NCI-H1417 (cell line): ENCODE data around the gene GPBAR1.

ENCODE experiments used
- DNase-seq, 3 experiments: peaks; one replicate each; lab custom pipeline; 2025; lab: John Stamatoyannopoulos, UW

The GPBAR1 gene, protein sequence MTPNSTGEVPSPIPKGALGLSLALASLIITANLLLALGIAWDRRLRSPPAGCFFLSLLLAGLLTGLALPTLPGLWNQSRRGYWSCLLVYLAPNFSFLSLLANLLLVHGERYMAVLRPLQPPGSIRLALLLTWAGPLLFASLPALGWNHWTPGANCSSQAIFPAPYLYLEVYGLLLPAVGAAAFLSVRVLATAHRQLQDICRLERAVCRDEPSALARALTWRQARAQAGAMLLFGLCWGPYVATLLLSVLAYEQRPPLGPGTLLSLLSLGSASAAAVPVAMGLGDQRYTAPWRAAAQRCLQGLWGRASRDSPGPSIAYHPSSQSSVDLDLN

DNA sequence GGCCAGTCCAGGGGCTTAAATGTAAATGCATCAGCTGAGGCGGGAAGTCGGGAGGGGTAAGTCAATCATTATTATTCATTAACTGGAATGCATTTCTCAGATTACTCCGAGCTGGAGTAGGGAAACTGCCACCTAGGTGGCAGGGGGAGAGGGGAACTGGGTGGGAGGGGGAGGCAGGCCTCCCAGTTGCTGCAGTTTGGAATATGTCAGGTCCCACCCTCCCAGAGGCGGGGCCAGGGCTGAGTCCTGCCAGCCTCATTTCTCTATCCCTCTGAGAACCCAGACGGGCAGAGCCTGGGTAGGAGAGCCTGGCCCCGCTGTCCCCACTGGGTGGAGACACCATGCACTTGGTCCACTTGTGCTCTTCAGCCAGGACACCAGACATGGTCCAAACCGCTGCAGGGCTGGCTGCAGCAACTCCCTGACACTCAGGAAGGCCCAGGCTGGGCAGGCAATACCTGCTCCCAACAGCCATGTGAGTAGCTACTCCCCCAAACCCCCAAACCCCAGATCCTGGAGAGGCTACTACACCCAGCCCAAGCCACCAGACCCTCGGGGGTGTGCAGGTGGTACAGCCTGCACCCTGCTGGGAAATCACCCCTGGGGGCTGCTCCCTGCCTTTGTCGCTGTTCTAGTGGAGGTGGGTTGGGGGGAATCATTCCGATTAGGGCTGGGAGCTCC is at the start of gene GPBAR1:
Gene GPBAR1 (plus strand): TSS at position 274 of the 681 bp plus-strand sequence. CDS start 1,710 bp downstream, outside the sequence.
- no peak for DNase-seq

DNA sequence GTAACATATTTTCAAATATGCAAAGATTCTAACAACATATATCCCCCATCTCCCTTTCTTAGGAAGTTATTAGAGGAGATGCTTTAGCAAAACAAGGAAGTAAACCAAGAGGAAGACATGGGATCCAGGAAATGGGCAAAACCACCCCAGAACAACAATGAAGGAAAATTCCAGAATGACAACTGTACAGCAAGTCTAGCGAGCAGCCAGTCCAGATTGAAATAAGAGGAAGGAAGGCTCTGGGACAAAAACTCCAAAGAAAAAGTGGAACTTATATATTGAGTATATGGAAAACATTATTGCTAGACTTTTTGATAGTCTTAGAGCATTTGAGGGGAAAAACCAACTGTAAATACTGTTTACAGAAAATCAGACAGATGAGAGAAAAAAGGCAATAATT is 46.7 kb upstream of the GPBAR1 start:
- DNase-seq, result no peak

DNA sequence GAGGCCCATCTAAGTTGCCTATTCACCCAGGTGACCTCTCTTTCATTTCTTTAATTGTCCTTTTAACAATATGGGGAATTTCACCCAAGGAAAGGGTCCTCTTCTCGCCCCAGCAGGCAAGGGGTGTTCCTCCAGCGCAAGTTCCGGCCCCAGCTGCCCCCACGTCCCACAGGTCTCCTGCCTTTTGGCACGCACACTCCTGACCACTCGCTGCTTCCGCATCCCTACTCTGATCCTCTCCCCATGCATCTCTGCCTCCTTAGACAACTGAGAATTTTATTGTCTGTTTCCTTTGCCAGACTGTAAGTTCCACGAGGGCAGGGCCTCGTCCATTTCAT is 44.5 kb upstream of the GPBAR1 start:
- no peak for DNase-seq

DNA sequence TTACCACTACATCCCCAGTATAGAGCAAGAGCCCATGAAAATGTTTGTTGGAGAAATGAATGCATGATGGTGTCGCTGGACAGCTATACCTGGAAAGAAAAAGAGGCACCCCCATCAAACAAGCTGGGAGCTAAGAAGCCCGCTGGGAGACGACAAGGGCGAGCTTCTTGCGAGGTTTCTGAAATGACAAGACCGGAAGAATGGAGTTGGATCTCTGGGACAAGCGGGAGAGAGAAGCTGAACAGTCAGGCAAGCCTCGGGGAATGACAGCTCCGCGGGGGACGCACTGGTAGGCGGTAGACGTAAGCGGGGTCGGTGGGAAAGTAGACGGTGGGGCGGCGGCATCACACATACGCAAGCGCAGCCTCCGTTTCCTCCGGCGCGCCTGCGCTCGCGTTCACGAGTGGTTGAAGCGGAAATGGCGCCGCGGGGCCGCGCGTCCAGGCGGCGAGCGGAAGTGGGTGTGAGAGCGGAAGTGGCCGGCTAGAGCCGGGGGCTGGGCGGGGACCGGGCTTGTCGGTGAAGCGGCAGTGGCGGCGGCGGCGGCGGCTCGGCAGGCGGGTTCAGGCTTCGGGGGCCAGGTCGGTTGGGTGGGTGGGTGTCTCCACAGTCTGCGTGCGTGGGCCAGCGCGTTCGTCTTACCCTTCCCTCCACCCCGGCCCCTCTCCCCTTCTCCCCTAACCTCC is 44.0 kb upstream of the GPBAR1 start, which contains the start of gene ARPC2:
Gene ARPC2 (plus strand): TSS at position 516 of the 686 bp plus-strand sequence. CDS start 282 bp downstream, outside the sequence.
- DNase-seq, result peak; percentile 87 to 95 (median 94)

DNA sequence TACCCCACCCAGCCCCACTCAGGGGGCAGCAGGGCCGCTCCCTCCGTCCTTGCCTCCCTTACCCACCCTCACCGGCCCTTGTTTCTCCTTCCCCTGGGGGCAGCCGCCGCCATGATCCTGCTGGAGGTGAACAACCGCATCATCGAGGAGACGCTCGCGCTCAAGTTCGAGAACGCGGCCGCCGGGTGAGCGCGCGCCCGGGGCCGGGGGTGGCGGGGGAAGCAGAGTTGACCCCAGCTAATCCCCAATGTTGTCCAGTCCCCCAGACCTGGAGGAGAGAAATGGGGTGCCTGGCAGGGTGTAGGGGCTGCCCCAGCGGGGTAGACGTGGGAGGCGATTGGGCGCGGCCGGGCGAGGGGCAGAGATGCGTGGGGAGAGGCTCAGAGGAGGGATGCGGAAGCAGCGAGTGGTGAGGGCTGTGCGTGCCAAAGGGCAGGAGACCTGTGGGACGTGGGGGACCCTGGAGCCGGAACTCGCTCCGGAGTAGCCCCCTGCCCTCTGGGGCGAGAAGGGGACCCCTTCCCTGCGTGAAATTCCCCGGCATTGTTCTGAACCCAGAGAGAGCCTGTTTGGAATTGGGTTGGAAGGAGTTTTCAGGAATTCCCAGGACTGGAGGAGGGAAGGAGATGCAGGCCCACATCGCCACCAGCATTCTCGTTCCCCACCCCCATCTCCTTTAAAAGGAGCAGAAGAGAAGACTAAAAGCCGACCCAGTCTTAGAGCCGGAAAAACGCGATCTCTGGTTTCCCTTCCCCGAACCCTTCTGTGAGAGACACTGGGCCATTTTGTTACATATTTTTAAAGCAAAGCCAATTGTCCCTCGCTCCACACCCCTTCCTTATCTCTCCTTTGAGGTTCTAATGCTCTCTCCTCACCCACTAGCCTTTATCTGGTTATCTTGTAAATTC is 43.2 kb upstream of the GPBAR1 start:
- DNase-seq, result peak; percentile 7 to 67 (median 66)

DNA sequence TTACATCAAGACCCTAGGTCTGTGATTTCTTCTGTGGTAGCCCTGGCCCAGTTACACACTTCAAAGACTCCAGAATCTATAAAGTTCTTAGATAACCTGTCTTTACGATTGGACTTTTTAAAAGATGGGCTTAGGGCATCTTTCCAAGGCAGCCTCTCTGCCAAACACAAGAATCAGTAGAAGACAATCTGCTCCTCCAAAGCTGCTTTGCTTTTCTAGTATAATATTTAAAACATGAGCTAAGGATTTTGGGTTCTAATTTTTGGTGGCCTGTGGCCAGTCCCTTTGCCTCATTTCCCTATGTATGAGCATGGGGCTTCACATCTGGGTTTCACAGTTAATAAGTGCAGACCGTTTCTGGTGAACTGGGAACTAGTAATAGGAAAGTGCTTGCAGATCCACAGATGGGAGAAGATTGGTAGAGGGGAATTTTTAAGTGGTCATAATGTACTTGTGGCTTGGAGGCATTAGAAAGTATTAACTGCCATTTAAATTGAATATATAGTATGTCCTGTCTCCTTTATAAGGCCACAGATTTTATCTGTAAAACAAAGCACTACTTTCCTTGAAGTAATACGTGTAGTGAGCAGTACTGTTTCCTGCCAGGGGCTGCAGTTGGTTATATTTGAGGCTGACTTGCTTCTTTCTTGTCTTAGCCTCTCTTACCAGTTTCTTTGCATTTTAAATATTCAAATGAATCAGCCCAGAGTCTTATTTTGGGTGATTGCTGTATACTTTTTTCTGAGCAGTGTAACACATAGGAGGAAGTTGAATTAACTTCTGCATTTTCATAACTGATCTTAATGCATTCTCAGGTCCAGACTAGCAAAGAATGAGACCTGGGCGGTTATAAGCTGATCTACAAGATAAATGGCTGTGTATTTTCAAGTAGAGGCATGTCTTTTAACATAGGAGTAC is 42.3 kb upstream of the GPBAR1 start:
- DNase-seq, result no peak

DNA sequence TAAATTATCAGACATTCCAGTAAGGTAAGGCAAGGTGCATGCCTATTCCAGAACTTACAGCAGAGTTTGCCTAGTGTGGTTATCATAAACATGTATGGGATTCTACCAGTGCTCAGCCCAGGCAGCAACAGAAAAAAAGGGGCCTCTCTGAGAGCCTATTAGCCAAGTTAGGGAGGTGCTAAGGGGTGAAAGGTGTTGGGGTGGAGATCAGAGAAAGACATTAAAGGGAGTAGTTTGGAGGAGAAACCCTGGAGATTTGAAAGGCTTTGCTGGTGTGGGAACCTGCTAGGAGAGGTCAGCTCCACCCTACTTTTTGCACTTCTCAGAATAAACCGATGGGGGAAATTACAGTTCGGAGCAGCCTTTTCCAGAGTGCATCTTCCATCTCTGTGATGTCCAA is 40.9 kb upstream of the GPBAR1 start:
- DNase-seq, result no peak

DNA sequence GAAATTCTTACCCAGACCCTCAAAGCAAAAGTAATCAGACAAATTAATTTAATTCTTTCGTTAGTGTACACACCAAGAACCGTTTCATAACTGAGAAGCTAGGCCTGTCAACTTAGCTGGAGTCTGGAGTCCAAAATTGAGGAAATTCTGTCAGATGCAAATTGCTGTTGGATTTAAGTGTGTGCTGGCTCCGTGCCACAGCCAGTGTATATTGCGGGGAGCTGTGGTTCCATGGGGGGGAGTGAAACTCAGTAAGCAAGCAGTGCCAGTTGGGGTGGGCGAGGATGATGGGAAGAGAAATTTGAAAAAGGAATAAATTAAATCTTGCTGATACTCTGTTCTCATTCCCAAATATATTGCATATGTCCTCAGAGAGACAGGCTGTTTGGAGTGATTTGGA is 39.8 kb upstream of the GPBAR1 start:
- DNase-seq, result no peak

DNA sequence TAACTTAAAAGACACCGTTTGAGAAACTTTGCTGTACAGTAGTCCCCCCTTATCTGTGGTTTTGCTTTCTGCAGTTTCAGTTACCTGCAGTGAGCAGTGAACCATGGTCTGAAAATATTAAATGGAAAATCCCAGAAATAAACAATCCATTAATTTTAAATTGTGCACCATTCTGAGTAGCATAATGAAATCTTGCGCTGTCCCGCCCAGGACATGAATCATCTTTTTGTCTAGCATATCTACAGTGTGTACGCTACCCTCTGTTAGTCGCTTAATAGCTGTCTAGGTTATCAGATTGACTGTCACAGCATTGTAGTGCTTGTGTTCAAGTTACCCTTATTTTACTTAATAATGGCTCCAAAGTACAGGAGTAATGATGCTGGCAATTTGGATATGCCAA is 37.8 kb upstream of the GPBAR1 start:
- DNase-seq, result no peak

DNA sequence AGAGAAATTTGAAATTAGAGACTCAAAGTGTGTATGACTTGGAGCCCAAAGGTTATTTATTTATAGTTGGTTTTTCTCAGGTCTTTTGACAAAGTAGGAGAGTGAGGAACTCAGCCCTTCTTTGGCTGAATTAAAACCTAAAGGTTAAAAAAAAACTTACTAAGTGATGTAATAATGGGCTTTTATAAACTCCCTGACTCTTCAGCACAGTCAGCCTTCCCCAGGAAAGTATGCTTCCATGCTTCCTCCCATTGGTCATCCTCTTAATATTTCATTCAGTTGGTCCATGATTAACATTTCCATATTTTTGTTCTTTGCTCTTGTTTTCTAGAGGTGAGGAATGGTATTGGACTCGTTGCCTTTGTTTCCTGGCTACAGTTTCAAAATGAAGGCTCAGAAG is 36.6 kb upstream of the GPBAR1 start:
- DNase-seq, result no peak

DNA sequence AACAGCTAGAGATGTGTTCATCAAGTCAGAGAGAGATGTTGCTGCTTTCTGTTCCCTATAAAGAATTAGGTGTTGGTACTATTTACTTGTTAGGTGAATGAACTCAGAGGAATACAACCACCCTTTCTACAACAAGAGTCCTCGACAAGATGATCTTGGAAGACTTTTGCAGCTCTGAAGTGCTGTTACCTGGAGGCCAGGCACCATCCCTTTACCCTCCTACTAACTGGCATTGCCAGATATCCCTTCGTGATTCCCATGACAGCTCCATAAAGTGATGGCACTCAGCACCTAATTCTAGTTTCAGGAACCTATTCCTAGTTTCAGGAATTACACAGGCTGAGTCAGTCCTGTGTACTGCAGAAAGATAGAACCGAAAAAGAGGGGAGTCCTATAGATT is 33.9 kb upstream of the GPBAR1 start:
- no peak for DNase-seq

DNA sequence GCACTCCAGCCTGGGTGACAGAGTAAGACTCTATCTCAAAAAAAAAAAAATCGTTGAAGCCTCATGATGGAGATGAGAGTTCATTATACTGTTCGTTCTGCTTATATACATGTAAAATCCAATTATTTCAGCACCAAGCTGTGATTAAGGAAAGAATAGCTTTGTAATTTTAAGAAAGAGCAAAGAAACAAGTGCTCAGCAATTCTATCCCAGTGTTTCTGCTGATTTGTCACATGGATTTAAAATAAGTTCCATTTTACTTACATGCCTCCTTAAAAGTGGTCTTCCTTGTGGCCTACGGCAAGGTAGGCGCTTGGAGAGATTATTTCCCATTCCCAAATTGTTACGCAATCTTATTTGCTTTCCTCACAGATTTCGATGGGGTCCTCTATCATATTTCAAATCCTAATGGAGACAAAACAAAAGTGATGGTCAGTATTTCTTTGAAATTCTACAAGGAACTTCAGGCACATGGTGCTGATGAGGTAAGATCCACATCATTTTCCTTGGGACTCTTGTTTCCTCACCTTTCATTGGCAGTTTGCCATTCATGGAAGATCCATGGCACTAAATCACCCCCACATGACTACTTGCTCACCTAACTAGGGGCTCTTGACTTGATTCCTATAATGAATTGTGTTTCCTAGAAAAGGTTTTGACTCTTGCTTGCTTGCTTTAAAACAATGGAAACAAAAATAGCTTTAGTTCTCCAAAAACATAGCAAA is 32.3 kb upstream of the GPBAR1 start:
- DNase-seq, result no peak

DNA sequence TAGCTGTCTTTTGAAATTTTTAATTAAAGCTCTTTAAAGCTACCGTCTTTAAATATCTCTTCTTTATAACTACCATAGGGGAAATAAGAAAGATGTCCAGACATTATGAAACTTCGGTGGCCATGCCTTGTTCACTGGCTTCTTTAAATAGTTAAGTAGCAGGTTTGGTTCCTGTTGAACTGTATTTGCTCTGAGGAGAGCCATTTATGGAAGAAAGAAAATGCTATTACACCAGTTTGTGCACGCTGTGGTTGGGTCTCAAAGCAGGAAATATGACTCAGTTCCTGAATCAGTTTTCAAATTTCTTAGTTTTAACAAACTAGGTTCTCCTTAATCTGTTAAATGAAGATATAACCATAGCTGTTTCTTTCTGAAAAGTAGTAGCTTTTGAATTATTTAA is 31.6 kb upstream of the GPBAR1 start:
- DNase-seq, result no peak

DNA sequence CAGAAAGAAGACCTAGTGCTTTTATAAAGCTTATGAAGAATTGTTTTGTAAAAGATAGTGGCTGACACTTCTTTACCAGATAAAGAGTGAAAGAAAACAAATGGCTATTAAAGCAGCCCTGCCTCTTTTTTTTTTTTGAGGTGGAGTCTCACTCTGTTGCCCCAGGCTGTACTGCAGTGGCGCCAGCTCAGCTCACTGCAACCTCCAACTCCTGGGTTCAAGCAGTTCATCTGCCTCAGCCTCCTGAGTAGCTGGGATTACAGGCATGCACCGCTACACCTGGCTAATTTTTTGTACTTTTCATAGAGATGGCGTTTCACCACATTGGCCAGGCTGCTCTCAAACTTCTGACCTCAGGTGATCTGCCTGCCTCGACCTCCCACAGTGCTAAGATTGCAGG is 31.0 kb upstream of the GPBAR1 start:
- DNase-seq, result no peak

DNA sequence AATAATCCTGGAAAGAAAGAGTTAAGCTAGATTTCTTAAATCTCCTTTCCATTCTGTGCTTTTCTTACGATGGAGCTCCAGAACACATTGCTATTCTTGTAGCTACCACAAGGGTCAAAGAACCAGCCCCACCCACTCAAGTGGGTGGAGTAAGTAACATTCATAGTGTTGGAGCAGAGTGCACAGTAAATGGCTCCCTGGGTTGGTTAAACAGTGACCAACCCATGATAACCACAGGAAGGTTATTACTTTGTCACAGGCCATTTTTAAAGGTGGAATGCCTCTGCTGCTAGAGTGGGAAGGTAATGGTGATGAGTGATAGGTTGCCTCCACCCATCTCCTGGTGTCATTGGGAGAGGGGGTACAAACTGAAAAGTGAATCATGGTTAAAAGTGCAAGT is 29.9 kb upstream of the GPBAR1 start:
- no peak for DNase-seq

DNA sequence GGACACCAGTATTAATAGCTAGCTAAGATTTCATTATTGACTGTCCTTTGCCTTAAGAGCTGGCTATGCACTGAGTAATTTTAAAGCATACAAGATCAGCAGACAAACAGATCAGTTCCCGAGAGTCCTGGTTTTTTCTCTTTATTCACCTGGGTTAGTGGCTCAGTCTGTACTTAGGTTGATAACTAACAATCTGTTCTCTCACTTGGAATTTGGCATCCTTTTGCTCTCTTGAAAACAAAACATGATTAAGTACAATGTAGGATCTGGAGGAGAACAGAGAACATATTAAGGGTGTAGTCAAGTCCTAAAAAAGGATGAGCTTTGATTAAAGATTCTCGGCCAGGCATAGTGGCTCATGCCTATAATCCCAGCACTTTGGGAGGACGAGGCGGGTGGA is 27.3 kb upstream of the GPBAR1 start:
- no peak for DNase-seq

DNA sequence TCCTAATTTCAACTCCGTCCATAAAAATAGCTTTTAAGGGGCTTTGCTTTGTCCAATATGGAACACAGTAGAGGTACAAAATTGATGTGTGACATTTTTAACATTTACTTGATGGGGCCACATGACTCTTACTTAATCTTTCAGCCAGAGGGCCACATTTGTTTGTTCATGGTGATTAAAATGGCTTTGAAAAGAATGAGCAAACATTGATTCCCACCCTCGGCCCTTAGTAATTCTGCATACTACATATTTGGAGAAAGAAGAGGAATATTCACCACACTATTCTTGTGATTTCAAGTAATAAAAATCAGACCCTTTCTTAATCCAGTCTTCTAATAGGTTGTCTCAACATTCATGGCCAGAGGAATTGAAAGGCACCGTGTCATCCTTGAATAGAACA is 26.3 kb upstream of the GPBAR1 start:
- no peak for DNase-seq

DNA sequence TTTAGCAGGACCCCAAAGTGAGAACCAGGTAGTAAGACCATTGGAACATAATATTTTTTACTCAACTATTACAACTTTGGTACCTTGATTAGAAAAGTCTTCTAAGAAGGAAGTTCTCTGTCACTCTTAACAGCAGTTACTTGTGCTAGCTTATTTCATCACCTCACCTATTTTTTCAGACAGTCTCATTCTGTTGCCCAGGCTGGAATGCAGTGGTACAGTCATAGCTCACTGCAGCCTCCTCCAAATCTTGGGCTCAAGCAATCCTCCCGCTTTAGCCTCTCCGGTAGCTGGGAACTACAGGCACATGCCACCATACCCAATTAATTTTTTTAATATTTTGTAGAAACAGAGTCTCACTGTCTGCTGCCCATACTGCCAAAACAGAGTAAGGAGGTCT is 25.8 kb upstream of the GPBAR1 start:
- DNase-seq, result no peak

DNA sequence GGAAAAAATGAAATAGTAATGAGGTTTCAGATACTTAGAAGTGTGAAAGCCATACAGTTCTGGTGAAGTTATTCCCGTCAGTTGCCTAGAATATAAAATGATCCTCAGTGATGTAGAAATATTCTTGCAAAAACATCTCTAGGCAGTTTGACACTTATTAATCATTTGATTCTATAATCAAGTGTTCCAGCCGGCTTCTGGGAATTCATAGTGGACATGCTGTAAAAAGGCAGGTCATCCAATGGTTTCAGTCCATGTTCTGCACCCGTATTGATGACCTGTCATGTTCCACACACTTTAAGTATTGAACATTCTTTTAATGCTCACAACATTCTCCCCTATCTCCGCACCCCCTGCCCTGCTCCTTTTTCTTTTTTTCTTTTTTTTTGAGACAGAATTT is 24.0 kb upstream of the GPBAR1 start:
- DNase-seq, result no peak

DNA sequence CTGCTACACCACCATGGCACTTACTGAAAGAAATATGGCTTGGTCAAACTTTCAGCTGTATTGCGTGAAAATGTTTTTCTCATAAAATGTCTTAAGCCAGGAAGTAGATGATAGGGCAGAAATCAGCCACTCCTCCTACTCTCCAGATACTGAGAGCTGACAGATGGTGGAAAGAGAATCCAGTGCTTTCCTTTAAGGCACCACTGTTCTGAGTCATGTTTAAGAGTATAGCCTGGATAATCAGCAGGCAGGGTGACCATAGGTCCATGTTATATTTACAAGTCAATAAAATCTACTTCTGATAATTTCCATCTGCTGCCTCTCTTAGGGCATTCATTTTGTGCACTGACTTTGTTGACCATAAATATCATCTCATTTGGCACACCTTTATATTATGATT is 21.9 kb upstream of the GPBAR1 start:
- no peak for DNase-seq
